HG03469 (cell line): ENCODE results near the gene C17orf58.
"Not testable (repeated sequence)": the region's sequence is repeated elsewhere in the genome, so short reads cannot be mapped to it uniquely, and the experiment has no call there.

ENCODE experiments used
- ATAC-seq: cut with Tn5 transposase; IDR thresholded peaks from one replicate; pipeline ENCODE4 v1.9.1; 2021; ENCODE audit warnings: mild to moderate bottlenecking, moderate library complexity, moderate number of reproducible peaks; ENCODE audit not compliant: unreplicated experiment

Gene C17orf58

GRCh38 chr17:67962156-67962555 lies 34.1 kb downstream of the C17orf58 start:
- ATAC-seq = not testable (repeated sequence)

GRCh38 chr17:67960276-67960675 lies 36.0 kb downstream of the C17orf58 start:
- not testable (repeated sequence) for ATAC-seq

GRCh38 chr17:67959510-67959909 lies 36.8 kb downstream of the C17orf58 start:
- no peak for ATAC-seq

- no peak for ATAC-seq
Measured at GRCh38 chr17:67950945-67951344, 45.3 kb downstream of the C17orf58 start.

GRCh38 chr17:67947325-67947813 lies 48.9 kb downstream of the C17orf58 start:
- ATAC-seq = no peak

GRCh38 chr17:67946513-67946912 lies 49.8 kb downstream of the C17orf58 start:
- no peak for ATAC-seq

- ATAC-seq = no peak
Measured at GRCh38 chr17:67944035-67944434, 52.2 kb downstream of the C17orf58 start.

GRCh38 chr17:67942810-67943209 lies 53.5 kb downstream of the C17orf58 start:
- ATAC-seq = no peak
